Posterior cingulate gyrus (tissue), 11 donors: ENCODE measurements around the gene ANKS4B.
"Not testable (repeated sequence)": the region's sequence is repeated elsewhere in the genome, so short reads cannot be mapped to it uniquely, and the experiment has no call there.

Experiments used
- DNase-seq, 10 donors: peaks; one replicate each; pipeline versions ENCODE4 v3.0.0 to v3.0.0-alpha.2; 2020 to 2021; ENCODE audit warnings: mixed read lengths in 3 of 10
- intact Hi-C: fragments of 100-400 bp; cut with DNase I; formaldehyde crosslinking; loops from one replicate; pipeline ENCODE4 v1.15.1; 2023

The ANKS4B gene

DNA sequence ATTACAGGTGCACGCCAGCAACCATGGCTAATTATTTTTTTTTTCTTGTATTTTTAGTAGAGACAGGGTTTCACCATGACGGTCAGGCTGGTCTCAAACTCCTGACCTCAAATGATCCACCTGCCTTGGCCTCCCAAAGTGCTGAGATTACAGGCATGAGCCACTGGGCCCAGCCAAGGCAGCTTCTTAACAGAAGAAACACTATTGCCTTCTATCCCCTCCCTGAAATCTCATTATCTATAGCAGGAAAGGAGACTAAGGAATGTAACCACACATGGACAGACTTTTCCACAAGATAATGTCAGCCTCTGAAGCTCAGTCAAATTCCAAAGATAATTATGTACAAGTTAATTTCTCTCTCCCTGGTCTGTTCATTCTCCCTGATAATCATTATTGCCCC is 16.4 kb upstream of the ANKS4B start:
- intact Hi-C loops: no loop called here
- no peak for DNase-seq

DNA sequence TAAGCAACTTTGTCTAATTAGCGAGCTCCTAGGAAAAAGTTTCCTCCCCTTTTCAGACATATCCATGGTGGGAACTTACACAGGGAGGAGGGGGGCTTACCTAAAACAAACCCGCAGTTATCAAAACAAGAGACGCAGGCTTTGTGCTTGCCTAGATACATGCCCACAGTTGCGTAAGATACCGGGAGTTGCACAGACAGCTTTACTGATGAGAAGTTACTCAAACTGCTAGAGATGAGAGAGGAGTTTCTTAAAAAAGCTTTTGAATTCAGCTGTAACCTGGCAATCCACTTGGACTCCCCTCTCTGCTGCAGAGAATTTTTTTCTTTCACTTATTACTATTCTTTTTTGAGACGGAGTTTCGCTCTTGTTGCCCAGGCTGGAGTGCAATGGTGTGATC is 15.3 kb upstream of the ANKS4B start:
- intact Hi-C loops: no loop called here
- DNase-seq: no peak

DNA sequence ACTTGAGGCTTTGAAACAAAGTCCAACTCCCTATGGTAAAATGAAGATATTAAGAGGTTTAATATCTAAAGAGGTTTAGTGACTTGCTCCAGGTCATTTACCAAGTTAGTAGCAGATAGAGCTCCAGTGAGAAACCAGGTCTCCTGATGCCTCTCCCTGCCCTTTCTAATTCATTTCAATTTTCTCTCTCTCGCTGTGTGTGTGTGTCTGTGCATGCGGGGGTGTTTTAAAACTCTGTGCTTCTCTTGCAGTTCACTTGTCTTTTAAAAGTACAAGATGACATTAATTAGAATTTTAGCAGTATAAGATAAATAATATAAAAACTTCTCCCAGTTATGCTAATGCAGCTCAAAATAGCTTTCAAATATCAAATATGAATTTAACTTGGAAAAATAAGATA is 13.9 kb upstream of the ANKS4B start:
- no peak for DNase-seq
- intact Hi-C loops: no loop called here

DNA sequence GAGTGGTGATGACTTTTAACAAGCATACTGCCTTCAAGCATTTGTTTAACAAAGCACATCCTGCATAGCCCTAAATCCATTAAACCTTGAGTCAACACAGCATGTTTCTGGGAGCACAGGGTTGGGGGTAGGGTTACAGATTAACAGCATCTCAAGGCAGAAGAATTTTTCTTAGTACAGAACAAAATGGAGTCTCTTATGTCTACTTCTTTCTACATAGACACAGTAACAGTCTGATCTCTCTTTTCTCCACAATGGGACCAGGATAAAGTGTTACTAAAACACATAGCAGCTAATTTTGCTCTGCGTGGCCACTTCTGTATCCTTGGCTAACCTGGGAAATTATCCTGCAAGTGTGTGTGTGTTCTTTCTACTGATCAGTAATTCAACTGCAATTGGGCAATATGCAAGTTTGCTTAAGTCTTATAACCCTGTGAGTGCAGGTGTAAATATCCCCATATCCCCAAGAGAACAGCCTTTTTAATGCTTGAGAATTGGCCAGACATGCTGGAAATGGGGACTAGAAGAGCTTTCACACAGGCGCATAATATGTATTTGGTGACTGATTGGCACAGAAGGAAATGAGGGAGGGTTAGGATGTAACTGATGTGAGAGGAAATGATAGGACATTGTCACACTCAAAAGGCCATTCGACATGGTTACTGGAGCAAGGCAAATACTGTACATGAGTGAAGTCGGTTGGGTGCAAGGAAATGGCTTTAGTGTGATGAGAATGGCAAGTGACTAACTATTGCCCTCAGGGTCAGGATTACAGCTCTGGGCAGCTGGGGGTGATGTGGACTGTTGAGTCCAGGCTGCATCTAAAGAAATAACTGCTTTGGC is 10.8 kb upstream of the ANKS4B start:
- DNase-seq: no peak
- intact Hi-C loops: no loop called here

DNA sequence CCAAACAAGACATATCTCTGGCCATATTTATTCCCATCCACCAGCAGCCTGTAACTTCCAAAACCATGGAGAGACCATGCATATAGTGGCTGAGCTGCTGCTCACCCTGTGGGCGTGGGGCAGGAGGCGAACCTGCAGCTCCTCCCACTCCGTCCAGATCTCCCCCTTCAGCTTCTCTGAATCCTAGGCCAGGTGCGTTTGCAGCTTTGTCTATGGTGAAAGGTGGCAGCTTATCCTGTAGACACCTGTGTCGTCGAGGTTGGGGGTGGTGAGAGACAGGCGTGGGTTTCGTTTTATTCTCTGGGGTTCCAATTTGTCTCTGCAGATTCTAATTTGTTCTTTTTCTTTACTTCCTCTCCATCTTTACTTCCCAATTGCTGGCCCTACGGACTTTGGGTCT is 9.7 kb upstream of the ANKS4B start:
- no peak for DNase-seq
- intact Hi-C loops: no loop called here

DNA sequence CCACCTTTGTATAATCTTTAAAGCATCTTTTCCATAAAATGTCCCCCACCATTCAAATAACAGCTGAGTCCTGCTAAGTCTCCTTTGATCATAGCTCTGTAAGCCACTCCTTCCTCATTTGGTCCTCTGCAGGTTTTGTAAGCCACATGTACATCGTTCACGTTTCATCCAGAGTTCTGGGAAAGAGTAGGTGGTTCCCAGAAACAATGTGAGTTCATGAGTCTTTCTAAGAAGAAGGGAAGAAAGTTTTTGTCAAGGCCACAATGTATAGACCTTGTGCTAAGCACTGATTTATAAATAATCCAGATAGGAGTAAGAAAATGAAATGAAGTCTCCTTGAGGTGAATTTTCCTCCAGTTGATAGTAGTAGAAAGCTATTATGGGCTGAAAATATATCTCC is 8.7 kb upstream of the ANKS4B start:
- intact Hi-C loops: no loop called here
- no peak for DNase-seq

DNA sequence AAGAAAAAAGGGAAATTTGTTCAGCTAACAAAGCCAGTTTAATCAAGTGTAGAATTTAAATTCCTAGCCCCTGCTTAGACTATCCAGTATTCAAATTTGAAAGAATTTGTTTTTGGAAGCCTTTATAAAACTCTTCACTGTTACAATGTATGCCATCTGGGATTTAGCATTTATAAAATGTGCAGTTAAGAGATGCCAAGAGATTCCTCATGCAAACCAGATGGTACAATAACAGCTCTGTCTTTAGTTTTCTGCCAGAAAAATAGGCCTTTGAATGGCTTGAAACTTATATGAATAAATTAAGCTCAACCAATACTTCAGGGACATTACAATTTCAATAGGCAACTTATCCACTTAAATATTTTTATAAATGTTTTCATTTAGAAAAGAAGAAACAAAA is 6.8 kb upstream of the ANKS4B start:
- intact Hi-C loops: no loop called here
- DNase-seq: no peak

DNA sequence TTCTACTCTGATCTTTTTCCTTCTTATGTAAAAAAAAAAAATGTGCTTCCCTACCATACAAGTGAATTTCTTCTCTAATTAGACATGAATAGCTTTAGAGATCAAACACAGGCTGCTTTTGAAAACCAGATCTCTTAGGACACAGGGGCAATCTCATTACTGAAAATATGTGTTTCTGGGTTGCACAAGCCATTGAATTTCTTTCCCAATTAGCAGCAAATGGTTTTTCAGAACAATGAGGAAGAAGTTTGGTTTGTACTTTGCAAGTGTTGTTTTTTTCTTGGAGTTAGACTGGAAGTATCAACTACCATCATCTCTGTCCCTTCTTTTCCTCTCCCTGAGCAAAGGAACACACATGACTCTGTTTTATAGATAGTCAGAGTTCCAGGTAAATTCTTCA is 5.6 kb upstream of the ANKS4B start:
- DNase-seq: no peak
- intact Hi-C loops: no loop called here

DNA sequence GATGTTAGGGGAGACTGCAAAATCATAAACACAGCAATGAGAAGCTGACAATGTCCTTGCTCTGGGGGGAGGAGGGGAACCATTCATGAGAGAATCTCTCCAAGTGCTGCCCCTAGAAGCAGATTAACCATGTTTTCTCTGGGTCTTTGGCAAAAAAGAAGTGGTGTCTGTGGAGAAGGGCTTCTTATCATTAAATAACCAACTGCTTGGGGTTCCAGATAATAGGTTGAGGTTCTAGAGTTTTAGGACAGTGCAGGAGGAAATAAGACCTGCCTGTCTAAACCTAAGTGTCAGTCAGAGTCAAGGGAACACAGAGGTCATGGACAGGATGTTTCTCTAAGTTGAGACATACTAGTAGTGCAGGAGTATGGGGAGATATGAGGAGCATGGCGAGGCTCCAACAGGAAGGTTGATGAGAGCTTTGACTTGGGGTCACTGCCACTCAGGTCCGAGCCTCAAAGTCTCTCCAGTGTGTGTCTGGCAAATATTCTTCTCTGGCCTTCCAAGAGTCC is 5.1 kb upstream of the ANKS4B start:
- no peak for DNase-seq
- intact Hi-C loops: no loop called here

DNA sequence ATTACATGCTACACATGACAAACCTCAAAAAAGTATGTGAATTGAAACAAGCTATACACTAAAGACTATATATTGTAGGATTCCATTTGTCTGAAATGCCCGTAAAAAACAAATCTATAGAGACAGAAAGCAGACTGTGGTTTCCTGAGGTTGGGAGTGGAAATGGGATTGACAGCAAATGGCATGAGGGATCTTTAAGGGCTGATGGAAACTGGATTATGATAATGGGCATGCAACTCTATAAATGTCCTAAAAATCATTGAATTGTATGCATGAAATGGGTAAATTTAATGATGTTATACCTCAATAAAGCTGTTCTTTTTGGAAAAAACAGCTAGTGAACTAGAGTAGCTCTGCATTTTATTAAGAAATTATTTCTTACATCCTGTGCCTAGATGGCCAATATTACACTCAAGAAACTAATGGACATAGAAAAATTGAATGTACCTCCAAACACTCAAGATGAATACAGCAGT is 416 bp upstream of the ANKS4B start:
- intact Hi-C loops: no loop called here
- DNase-seq: no peak

DNA sequence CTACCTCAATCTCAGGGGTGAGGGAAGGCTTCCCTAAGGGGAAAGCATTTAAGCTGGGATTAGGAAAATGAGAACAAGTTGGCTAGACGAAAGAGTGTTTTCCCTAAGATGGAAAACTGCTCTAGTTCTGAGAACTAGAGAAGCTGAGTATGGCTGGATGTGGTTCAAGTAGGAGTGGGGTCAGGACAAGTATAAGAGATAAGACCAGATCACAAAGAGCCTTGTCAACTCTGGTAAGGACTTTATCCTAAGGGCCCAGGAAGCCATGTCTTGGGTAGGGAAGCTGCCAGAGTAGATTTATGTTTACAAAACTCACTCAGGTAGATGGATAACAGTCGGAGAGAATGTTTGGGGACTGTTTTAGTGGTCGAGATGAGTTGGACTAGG is 1.7 kb downstream of the ANKS4B start:
- intact Hi-C loops: no loop called here
- DNase-seq: no peak

DNA sequence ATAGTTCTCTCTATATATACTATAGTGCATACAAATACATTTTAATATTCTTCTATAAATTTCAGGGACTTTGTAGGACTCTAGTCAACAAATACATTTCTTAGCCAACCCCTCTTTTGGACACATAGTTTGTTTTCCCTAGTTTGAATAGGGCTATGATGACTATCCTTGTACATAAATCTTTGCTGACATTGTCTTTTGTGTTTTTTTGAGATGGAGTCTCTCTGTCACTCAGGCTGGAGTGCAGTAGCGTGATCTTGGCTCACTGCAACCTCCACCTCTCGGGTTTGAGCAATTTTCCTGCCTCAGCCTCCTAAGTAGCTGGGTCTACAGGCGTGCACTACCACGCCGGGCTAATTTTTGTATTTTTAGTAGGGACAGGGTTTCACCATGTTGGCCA is 3.3 kb downstream of the ANKS4B start:
- intact Hi-C loops: no loop called here
- no peak for DNase-seq

DNA sequence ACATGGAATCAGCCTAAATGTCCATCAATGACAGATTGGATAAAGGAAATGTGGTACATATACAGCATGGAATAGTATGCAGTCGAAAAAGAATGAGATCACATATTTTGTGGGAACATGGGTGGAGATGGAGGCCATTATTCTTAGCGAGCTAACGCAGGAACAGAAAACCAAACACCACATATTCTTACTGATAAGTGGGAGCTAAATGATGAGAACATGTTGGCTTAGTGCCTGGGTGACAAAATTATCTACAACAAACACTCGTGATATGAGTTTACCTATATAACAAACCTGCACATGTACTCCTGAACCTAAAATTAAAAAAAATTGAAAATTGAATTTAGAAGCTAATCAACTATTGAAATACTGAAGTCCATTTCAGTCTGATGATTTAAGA is 6.1 kb downstream of the ANKS4B start:
- DNase-seq: no peak
- intact Hi-C loops: no loop called here

DNA sequence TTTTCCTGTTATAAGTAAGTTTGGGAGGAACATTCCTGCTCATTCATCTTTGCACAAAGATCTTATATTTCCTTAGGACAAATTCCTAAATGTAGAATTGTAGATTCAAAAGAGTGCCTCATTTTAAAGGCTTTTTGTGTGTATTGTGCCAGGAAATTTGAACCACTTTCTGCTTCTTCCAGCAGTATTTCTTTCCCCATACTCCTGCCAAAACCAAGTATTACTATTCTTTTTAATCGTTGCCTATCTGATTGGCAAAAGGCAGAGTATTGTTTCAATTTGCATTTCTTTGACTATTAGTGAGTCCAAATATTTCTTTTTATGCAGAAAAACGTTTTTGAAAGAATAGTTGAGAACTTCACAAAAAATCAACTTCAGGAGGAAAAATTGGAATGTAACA is 9.3 kb downstream of the ANKS4B start:
- no peak for DNase-seq
- intact Hi-C loops: no loop called here

DNA sequence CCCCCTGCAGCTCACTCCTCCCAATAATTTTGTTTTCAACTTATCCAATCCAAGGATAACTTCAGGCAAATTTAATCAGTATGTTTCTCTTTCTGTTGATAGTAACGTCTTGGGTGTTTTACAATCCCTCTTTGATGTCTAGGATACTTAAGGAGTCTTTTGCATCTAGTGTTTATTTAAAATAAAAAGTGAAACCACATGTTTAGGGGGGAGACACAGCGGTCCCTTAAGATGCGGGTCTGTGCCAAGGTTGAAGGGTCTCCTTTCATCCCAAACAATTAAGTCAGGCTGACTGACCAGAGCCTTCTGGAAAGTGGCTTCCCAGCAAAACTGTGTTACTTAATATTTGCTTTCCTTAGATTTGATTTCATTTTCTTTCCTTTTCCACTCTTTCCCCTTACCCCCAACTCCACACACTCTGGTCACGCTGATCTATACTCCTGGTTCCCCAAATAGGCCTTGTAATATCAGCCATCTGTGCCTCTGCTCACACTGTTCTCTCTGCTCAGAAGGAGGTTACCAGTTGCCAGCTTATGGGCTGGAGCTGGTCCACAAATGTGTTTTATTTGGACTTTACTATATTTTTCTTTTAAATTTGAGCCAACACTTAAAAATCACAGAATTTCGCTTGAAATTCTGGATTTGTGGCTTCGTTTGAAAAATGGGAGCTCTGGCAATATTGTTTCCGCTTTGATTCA is 11.2 kb downstream of the ANKS4B start:
- intact Hi-C loops: no loop called here
- no peak for DNase-seq

DNA sequence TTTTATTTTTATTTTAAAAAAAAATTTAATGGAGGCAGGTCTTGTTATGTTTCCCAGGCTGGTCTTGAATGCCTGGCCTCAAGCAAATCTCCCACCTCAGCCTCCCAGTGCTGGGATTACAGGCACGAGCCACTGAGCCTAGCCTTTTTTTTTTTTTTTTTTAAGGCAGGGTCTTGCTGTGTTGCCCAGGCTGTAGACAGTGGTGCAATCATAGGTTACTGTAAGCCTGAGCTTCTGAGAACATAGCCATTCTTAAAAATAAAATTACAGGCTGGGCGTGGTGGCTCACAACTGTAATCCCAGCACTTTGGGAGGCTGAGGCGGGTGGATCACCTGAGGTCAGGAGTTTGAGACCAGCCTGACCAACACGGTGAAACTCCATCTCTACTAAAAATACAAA is 14.7 kb downstream of the ANKS4B start:
- DNase-seq, intact Hi-C loops: not testable (repeated sequence)

DNA sequence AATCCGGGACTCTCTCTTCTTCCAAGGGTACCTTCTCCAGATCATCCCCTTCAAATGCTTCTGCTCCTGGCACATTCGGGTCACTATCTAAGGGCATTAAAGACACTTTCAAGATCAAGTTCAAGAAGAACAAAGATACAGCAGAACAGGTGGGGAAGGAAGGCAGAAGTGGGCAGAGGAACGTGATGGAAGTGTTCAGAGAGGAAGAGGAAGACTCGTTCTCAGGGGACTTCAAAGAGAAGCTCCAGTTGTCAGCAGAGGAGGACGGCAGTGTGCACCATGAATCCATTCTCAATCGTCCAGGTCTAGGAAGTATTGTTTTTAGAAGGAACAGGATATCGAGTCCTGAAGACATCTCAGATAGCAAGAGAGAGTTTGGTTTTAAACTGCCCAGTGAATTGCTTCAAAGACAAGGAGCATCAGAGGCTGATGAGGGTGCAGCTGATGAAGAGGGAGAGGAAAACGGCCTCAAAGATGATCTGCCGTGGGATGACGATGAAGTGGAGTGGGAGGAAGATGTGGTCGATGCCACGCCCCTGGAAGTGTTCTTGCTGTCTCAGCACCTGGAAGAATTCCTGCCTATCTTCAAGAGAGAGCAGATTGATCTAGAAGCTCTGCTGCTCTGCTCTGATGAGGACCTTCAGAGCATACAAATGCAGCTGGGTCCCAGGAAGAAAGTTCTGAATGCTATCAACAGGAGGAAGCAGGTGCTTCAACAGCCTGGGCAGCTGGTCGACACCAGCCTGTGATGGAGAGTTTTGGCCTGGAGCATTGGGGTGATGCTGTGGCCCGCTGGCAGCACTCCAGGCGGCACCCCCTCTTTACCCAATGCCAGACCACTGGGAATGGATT is 16.8 kb downstream of the ANKS4B start:
- DNase-seq: no peak
- intact Hi-C loops: no loop called here

DNA sequence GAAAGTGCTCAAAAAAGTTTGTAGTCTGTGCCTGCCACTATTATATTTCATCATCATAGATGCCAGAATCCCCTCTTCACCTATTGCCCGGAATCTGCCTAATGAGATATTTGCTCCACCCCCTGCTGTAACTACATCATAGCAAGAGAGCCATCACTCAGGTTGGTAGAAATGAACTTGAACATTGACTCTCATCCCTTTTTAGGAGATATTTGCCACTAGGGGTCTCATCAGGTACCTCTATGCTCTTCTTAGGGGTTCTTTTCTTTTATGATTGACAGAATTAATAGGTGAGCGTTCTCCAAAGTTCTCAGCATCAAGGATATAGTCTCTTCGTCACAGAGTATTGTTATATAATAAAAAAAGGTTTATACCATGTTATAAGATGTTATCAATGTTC is 20.0 kb downstream of the ANKS4B start:
- no peak for DNase-seq
- intact Hi-C loops: no loop called here

DNA sequence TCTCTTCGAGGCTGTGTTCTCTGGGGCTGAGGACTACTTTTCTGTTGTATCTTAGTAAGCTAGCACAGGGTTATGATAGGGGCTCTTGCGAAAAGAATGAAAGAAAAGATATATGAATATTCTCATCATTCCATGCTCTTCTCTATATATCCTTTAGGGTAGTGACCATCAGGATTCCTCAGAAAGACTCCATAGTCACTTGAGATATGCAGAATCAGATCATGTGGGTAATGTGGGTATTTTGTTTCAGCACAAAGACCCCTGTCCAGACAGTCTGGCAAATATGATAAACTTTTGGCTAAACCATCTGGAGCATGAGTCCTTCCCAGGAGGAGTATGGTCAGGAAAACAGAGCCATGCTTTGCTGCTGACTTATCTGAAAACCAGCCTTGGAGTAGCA is 23.1 kb downstream of the ANKS4B start:
- intact Hi-C loops: no loop called here
- DNase-seq: no peak

DNA sequence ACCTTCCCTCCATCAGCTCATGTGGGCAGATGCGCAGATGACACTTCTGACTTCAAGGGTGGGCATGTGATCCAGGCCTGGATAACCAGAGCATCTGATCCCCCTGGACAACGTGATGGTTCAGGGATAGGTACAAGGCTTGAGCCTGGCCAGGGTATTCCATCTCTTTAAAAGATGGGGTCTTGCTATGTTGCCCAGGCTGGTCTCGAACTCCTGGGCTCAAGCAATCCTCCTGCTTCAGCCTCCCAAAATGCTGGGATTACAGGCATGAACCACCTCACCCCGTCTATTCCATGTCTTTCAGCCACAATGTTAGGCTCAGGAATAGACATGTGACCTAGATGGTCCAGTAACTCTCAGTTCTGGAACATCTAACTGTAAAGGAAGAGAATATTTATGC is 23.8 kb downstream of the ANKS4B start:
- no peak for DNase-seq
- intact Hi-C loops: no loop called here
